Measurements from ENCODE around the gene SERTM2. TPM values are rescaled to one million over a fixed set of nuclear protein-coding genes. Genes with fewer than 3 reads are reported as not detected.

SERTM2 gene
- total and polyA plus RNA-seq, 2 of the 8 experiments (the other 6 are each of a cell fraction or from before 2014, with no cell fraction given): 0.45 to 0.58 TPM

- Histone ChIP-seq H3K14ac (ENCODE audit: insufficient read length) (no peak overlapping the region), H2BK15ac (ENCODE audit: low read length) (no peak overlapping the region), H3K4me1 (replicated peaks in 1 of 4; ENCODE audit: control insufficient read depth in 3 of 4, insufficient read depth in 4 of 4, low read length in 3 of 4) (peaks cover 0 to 3% (median 0%) of the 10 kb centered on the region in 4 experiments; a peak in 2 of 7 replicates), H2BK12ac (ENCODE audit: low read depth, low read length) (no peak overlapping the region), H3K23me2 (ENCODE audit: low read depth, low read length) (no peaks in the 10 kb centered on the region; the same call in 1 of the 2 replicates), H2BK20ac (ENCODE audit: low read length) (peak overlapping the region; percentile 43; the same call in 1 of the 2 replicates), H4K20me1 (replicated peaks in 1 of 2; ENCODE audit: control insufficient read depth in 1 of 2, insufficient read depth in 2 of 2, low read length in 2 of 2) (no peaks in the 10 kb centered on the region), H3K23ac (ENCODE audit: insufficient read length) (no peak overlapping the region), H3K4me2 (ENCODE audit: insufficient read depth in 1 of 2, low read depth in 2 of 2, low read length in 2 of 2) (no peak overlapping the region), H4K8ac (ENCODE audit: extremely low read depth, insufficient read depth, low read length) (no peak overlapping the region), H3K79me2 (ENCODE audit: control insufficient read depth in 1 of 2, insufficient read depth in 2 of 2, low read length in 2 of 2) (no peaks in the 10 kb centered on the region), H2AK5ac (ENCODE audit: low read depth, low read length) (no peak overlapping the region), H2AFZ (ENCODE audit: low read length) (no peak overlapping the region), H3K18ac (ENCODE audit: extremely low read depth, low read length) (no peak overlapping the region), H4K5ac (ENCODE audit: insufficient read length, low read depth, low read length) (no peak overlapping the region), H2BK5ac (ENCODE audit: low read depth, low read length) (no peak overlapping the region), H3K4me3 (ENCODE audit: extremely low read depth in 1 of 4, insufficient read depth in 2 of 4, low read depth in 3 of 4, low read length in 4 of 4) (no peak overlapping the region), H3K9ac (replicated peaks in 1 of 4; ENCODE audit: extremely low read depth in 1 of 4, low read depth in 3 of 4, low read length in 3 of 4) (no peak overlapping the region), H3K27me3 (replicated peaks in 1 of 4; ENCODE audit: control insufficient read depth in 3 of 4, extremely low read depth in 1 of 4, insufficient read depth in 3 of 4, low read length in 3 of 4) (no peaks in the 10 kb centered on the region), H3K36me3 (ENCODE audit: control insufficient read depth in 2 of 4, insufficient read depth in 4 of 4, low read length in 3 of 4) (no peaks in the 10 kb centered on the region), H2BK120ac (replicated peaks; ENCODE audit: low read depth, low read length) (no peak overlapping the region), H3K4ac (replicated peaks; ENCODE audit: insufficient read length, low read depth, low read length) (no peak overlapping the region), H3K79me1 (ENCODE audit: low read depth, low read length) (no peaks in the 10 kb centered on the region), H3K9me3 (ENCODE audit: insufficient read depth in 2 of 2, low read depth in 1 of 2, low read length in 1 of 2) (no peaks in the 10 kb centered on the region), H3K56ac (replicated peaks; ENCODE audit: insufficient read length, low read depth, low read length) (no peak overlapping the region), H4K91ac (replicated peaks; ENCODE audit: insufficient read length, low read length) (no peak overlapping the region), H3K27ac (ENCODE audit: low read depth, low read length) (no peak overlapping the region; the same call in 1 of the 2 replicates)
- FAIRE-seq: no peak
- CTCF ChIA-PET (ENCODE audit: partially characterized antibody): interaction anchor here (0.6 kb wide), 1 partner anchor 74 kb away, joined by 3 read pairs; no protein-coding TSS in a partner anchor
- TF ChIP-seq CTCF (IDR thresholded peaks at IDR 0.05; ENCODE audit: control extremely low read depth in 1 of 3, insufficient read depth in 1 of 3, low read depth in 1 of 3, low read length in 3 of 3) (no peak), NRF1 (IDR thresholded peaks at IDR 0.05; ENCODE audit: low read depth, low read length) (no peak), FOSL1 (IDR thresholded peaks at IDR 0.05; ENCODE audit: insufficient read depth, low read depth, low read length) (no peak), E2F6 (IDR thresholded peaks at IDR 0.05) (no peak), KDM5A (IDR thresholded peaks at IDR 0.05; ENCODE audit: low read length) (no peak), BRCA1 (IDR thresholded peaks at IDR 0.05; ENCODE audit: low read depth, low read length) (no peak), CTBP2 (IDR thresholded peaks at IDR 0.05; ENCODE audit: borderline replicate concordance, insufficient read depth, insufficient read length, low read length) (no peak), CBX8 (IDR thresholded peaks at IDR 0.05; ENCODE audit: borderline replicate concordance, low read depth, low read length) (no peak), ASH2L (IDR thresholded peaks at IDR 0.05; ENCODE audit: low read length) (no peak)
- DNase-seq (ENCODE audit: low read depth in 1 of 2, low spot score in 2 of 2): no peak
- POLR2A ChIA-PET (ENCODE audit: partially characterized antibody): no interaction called here
- WGBS, 2 experiments (ENCODE audit: extremely low coverage in 1 of 2, insufficient coverage in 1 of 2, insufficient read length in 1 of 2, insufficient replicate concordance in 2 of 2, low coverage in 1 of 2, low lambda C conversion rate in 2 of 2, missing lambda C conversion rate in 1 of 2): 92% methylated on average over 5 of the region's 5 CpGs; no CpG with 5 or more reads in 1 of the 2 experiments
Measured at GRCh38 chrX:111518667-111519066, 7.2 kb downstream of the SERTM2 start.
